Left ventricle myocardium inferior (tissue), 1 donor: ENCODE results near the gene DLGAP4. TPM values are rescaled to one million over a fixed set of nuclear protein-coding genes. Genes with fewer than 3 reads are reported as not detected.

ENCODE experiments used
- DNase-seq: peaks from one replicate; pipeline ENCODE4 v3.0.0-alpha.2; 2020
- H3K27ac ChIP-seq: fragments of 200-600 bp; replicated peaks from 2 replicates; pipeline ENCODE4 v1.8.0; 2021
- H3K27me3 ChIP-seq: fragments of 200-600 bp; 2 replicates; pipeline ENCODE4 v1.8.0; 2021; ENCODE audit warnings: low read depth
- H3K36me3 ChIP-seq: fragments of 200-600 bp; 2 replicates; pipeline ENCODE4 v1.8.0; 2021
- H3K4me1 ChIP-seq: fragments of 200-600 bp; 2 replicates; pipeline ENCODE4 v1.8.0; 2021
- H3K4me3 ChIP-seq: fragments of 200-600 bp; 2 replicates; pipeline ENCODE4 v1.8.0; 2021; ENCODE audit warnings: mild to moderate bottlenecking, moderate library complexity
- H3K9me3 ChIP-seq: fragments of 200-600 bp; replicated peaks from 2 replicates; pipeline ENCODE4 v1.8.0; 2021
- CTCF ChIP-seq: fragments of 200-600 bp; IDR thresholded peaks from 2 replicates; pipeline ENCODE4 v1.8.0; 2021; ENCODE audit warnings: antibody characterized with exemption, mild to moderate bottlenecking, borderline replicate concordance
- intact Hi-C: fragments of 100-400 bp; cut with micrococcal nuclease; formaldehyde crosslinking; loops from one replicate; pipeline ENCODE4 v1.11.0; 2022
- total RNA-seq: library from RNA; stranded (reverse); fragmentation: NEBNext Ultra II Directional; extraction: Animal tissue kit (Norgen Biotek cat#: 25700); gene quantifications from one replicate; pipeline ENCODE4 v1.2.1, GENCODE V29; 2021
- donor health status: DM: no; HTN: yes; CAD: no; lungs with severe emphysema.

Gene DLGAP4
- total RNA-seq, 1 donor from 2014 or later = 51.7 TPM

- Histone ChIP-seq H3K27me3 (no peaks in the 10 kb centered on the region), H3K4me3 (no peak overlapping the region), H3K27ac (peak overlapping the region; percentile 86), H3K4me1 (peaks cover 85% of the 10 kb centered on the region), H3K9me3 (no peaks in the 10 kb centered on the region), H3K36me3 (no peaks in the 10 kb centered on the region)
- DNase-seq = no peak
- intact Hi-C loops = no loop called here
- TF ChIP-seq CTCF = no peak
Measured at GRCh38 chr20:36479938-36480337, 173.8 kb downstream of the DLGAP4 start.

DNA sequence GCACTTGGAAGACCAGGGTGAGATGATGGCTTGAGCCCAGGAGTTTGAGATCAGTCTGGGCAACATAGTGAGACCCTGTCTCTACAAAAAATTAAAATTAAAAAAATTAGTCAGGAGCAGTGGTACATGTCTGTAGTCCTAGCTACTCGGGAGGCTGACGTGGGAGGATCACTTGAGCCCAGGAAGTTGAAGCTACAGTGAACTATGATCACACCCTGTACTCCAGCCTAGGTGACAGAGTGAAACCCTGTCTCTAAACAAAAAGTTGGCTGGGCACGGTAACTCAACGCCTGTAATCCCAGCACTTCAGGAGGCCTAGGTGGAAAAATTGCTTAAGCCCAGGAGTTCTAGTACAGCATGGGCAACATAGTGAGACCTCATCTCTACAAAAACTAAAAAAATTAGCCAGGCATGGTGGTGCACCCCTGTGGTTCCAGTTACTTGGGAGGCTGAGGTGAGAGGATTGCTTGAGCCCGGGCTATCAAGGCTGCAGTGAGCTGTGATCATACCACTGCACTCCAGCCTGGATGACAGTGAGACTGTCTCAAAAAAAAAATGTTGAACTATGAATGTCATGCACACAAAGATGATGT lies 174.4 kb downstream of the DLGAP4 start:
- Histone ChIP-seq H3K36me3 (no peaks in the 10 kb centered on the region), H3K27me3 (no peaks in the 10 kb centered on the region), H3K9me3 (no peaks in the 10 kb centered on the region), H3K4me3 (no peak overlapping the region), H3K27ac (peak overlapping the region; percentile 86), H3K4me1 (peaks cover 88% of the 10 kb centered on the region)
- intact Hi-C loops = no loop called here
- DNase-seq = no peak
- no peak for TF ChIP-seq CTCF

GRCh38 chr20:36481380-36482043 lies 175.4 kb downstream of the DLGAP4 start:
- intact Hi-C loops = no loop called here
- Histone ChIP-seq H3K36me3 (no peaks in the 10 kb centered on the region), H3K4me1 (peaks cover 98% of the 10 kb centered on the region), H3K27ac (peak overlapping the region; percentile 86), H3K27me3 (no peaks in the 10 kb centered on the region), H3K9me3 (no peaks in the 10 kb centered on the region), H3K4me3 (peak overlapping the region; percentile 6)
- no peak for DNase-seq
- peak; percentile 14 for TF ChIP-seq CTCF

GRCh38 chr20:36482044-36482473 lies 175.9 kb downstream of the DLGAP4 start:
- Histone ChIP-seq H3K27ac (peak overlapping the region; percentile 86), H3K36me3 (no peaks in the 10 kb centered on the region), H3K4me3 (no peak overlapping the region), H3K4me1 (peaks cover 100% of the 10 kb centered on the region), H3K27me3 (no peaks in the 10 kb centered on the region), H3K9me3 (no peaks in the 10 kb centered on the region)
- intact Hi-C loops = no loop called here
- no peak for TF ChIP-seq CTCF
- peak; percentile 68 for DNase-seq

GRCh38 chr20:36483209-36483918 lies 177.2 kb downstream of the DLGAP4 start:
- peak overlapping the region; percentile 86 for H3K27ac ChIP-seq
- intact Hi-C loops = no loop called here
- peaks cover 100% of the 10 kb centered on the region for H3K4me1 ChIP-seq
- H3K4me3 ChIP-seq = no peak overlapping the region
- H3K9me3 ChIP-seq = no peaks in the 10 kb centered on the region
- TF ChIP-seq CTCF = no peak
- H3K27me3 ChIP-seq = no peaks in the 10 kb centered on the region
- no peak for DNase-seq
- no peaks in the 10 kb centered on the region for H3K36me3 ChIP-seq
